ENCODE data around the gene MKNK2. TPM values are rescaled to one million over a fixed set of nuclear protein-coding genes. Genes with fewer than 3 reads are reported as not detected.

MKNK2 gene
- total and polyA plus RNA-seq, 2 of the 13 experiments (the other 11 are each of a cell fraction or from before 2014, with no cell fraction given) = 44.9 to 112 TPM

- TF ChIP-seq HNRNPK (IDR thresholded peaks at IDR 0.05; ENCODE audit: low read depth, low read length, poor library complexity, severe bottlenecking) (peak; percentile 28), ZNF101 (CRISPR knock-in tag; IDR thresholded peaks at IDR 0.05; ENCODE audit: borderline replicate concordance, low read depth) (no peak), MEF2D (CRISPR knock-in tag; IDR thresholded peaks at IDR 0.05) (0 out of 2 replicates have a peak, but pooled peaks have one; percentile 31), PCBP2 (optimal IDR thresholded peaks at IDR 0.05; ENCODE audit: low read depth, low read length, poor library complexity, severe bottlenecking) (no peak), CEBPG (CRISPR knock-in tag; IDR thresholded peaks at IDR 0.05) (peak; percentile 77), MED8 (CRISPR knock-in tag; IDR thresholded peaks at IDR 0.05; ENCODE audit: insufficient replicate concordance) (peak; percentile 83), ZNF589 (CRISPR knock-in tag; conservative IDR thresholded peaks at IDR 0.05) (no peak), KAT7 (CRISPR knock-in tag; IDR thresholded peaks at IDR 0.05; ENCODE audit: borderline replicate concordance) (peak; percentile 63; the same call in 1 of the 2 replicates), CBX5 (CRISPR knock-in tag; IDR thresholded peaks at IDR 0.05; ENCODE audit: borderline replicate concordance) (peak; percentile 86; the same call in 1 of the 2 replicates), ZBED4 (CRISPR knock-in tag; IDR thresholded peaks at IDR 0.05; ENCODE audit: borderline replicate concordance) (peak; percentile 48; the same call in 1 of the 2 replicates), ZNF160 (CRISPR knock-in tag; IDR thresholded peaks at IDR 0.05) (peak; percentile 55; the same call in 1 of the 2 replicates), ZNF329 (CRISPR knock-in tag; IDR thresholded peaks at IDR 0.05; ENCODE audit: low read depth) (no peak), ZNF75D (CRISPR knock-in tag; IDR thresholded peaks at IDR 0.05; ENCODE audit: borderline replicate concordance) (no peak), ZNF557 (CRISPR knock-in tag; IDR thresholded peaks at IDR 0.05) (0 out of 2 replicates have a peak, but pooled peaks have one; percentile 56), SRSF1 (optimal IDR thresholded peaks at IDR 0.05; ENCODE audit: low read depth, low read length) (no peak), ZNF569 (CRISPR knock-in tag; IDR thresholded peaks at IDR 0.05; ENCODE audit: borderline replicate concordance) (0 out of 2 replicates have a peak, but pooled peaks have one; percentile 69), ZBTB43 (CRISPR knock-in tag; conservative IDR thresholded peaks at IDR 0.05) (peak; percentile 40; the same call in 1 of the 2 replicates), ZNF558 (CRISPR knock-in tag; IDR thresholded peaks at IDR 0.05; ENCODE audit: borderline replicate concordance) (peak; percentile 72; the same call in 1 of the 2 replicates), LCORL (IDR thresholded peaks at IDR 0.05) (no peak), LCORL (CRISPR knock-in tag; IDR thresholded peaks at IDR 0.05) (peak; percentile 98), ZNF264 (CRISPR knock-in tag; IDR thresholded peaks at IDR 0.05) (peak; percentile 93), IRF1 (CRISPR knock-in tag; IDR thresholded peaks at IDR 0.05; ENCODE audit: low read depth) (no peak), SSRP1 (CRISPR knock-in tag; IDR thresholded peaks at IDR 0.05) (no peak; the same call in 1 of the 2 replicates), POLR2AphosphoS5 (IDR thresholded peaks at IDR 0.05; ENCODE audit: low read depth, low read length) (peak; percentile 83), ZKSCAN5 (CRISPR knock-in tag; IDR thresholded peaks at IDR 0.05) (no peak)
These were observed 8.6 kb upstream of the MKNK2 start (continued) for GRCh38 chr19:2059422-2060201.

Measured in HepG2 (cell line).